IMR-90 (cell line): ENCODE results near the gene EHF.

ENCODE experiments used
- CTCF ChIP-seq: conservative IDR thresholded peaks from 2 replicates; pipeline ENCODE4 v1.5.1; 2012; ENCODE audit warnings: mild to moderate bottlenecking, low read depth, low read length, improper control_type of control experiment
- POLR2A ChIP-seq: IDR thresholded peaks from 2 replicates; pipeline ENCODE4 v1.6.1; 2012; ENCODE audit warnings: mild to moderate bottlenecking, low read depth, low read length
- RCOR1 ChIP-seq: IDR thresholded peaks from 2 replicates; pipeline ENCODE4 v1.6.1; 2012; ENCODE audit warnings: mild to moderate bottlenecking, low read length, improper control_type of control experiment; ENCODE audit not compliant: insufficient replicate concordance

- TF ChIP-seq RCOR1 = no peak
- no peak for TF ChIP-seq POLR2A
- no peak for TF ChIP-seq CTCF
Measured at GRCh38 chr11:34646431-34646830, 25.5 kb downstream of the EHF start.
